ENCODE measurements around the gene DNAH14.
"Not testable (repeated sequence)": the region's sequence is repeated elsewhere in the genome, so short reads cannot be mapped to it uniquely, and the experiment has no call there.

DNAH14 gene

DNA sequence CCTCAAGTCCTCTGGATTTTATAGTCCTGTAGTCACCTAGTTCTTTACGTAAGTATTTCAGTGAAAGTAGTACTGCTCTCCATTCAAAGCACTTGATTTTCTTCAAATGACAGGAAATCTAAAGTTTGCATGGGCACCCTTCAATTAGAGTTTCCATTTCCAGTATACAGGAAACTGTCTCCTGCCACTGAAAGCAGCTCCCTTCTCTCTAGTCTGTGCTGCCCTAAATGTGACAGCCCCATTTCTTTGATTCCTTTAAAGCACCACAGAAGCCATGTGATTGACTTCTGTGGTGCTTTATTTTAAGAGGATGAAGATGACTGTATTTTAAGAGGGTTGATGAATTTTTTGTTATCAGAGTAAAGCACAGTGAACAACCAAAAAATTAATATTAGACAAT, 226.1 kb downstream of the DNAH14 start:
- DNase-seq (ENCODE audit: low read depth), result no peak

DNA sequence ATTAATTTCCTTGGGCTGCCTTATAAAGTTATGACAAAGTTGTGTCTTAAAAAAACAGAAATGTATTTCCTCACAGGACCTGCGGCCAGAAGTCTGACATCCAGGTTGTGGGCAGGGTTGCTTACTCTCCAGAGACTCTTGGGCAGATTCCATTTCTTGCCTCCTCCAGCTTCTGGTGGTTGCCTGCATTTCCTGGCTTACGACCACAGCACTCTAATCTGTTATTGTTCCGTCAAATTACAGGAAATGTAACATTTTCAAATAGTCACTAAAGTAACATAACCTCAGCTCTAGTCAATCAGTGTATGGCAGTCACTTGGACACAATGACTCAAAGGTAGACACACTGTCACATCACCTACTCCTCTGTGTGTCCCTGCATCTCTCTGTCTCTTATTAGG, 226.8 kb downstream of the DNAH14 start:
- DNase-seq (ENCODE audit: low read depth), result no peak

DNA sequence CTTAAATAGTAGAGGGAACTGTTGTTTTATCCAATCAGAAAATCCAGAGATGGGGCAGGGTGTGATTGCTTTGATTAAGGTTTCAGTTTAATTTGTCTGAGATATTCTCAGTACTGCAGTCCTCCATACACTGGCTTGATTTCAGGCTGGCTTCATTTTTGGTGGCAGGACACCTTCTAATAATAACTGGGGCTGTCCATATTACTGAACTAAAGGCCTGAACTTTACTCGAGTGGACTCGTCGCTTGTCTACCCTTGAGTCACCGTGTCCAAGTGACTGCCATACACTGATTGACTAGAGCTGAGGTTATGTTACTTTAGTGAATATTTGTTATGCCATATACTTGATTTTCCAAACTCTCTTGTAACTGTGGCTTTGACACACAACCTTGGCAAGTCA, 228.8 kb downstream of the DNAH14 start:
- no peak for DNase-seq (ENCODE audit: low read depth)

DNA sequence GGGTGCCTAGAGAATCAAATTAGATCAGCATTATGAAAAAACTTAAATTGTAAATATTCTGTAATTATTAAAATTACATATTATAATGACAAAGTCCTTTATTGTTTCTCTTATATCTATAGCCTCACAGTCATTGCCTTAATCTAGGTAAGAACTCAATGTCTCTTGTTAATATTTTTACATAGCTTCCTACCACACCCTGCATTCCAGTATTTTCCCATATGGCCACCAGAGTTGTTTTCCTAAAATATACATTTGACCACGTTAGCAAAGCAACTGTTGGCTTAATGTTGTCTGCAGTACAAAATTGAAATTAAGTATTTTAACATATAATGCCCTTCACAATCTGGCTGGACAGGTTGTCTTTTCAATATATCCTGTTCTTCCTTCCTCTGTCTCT, 230.3 kb downstream of the DNAH14 start:
- DNase-seq (ENCODE audit: low read depth), result no peak

DNA sequence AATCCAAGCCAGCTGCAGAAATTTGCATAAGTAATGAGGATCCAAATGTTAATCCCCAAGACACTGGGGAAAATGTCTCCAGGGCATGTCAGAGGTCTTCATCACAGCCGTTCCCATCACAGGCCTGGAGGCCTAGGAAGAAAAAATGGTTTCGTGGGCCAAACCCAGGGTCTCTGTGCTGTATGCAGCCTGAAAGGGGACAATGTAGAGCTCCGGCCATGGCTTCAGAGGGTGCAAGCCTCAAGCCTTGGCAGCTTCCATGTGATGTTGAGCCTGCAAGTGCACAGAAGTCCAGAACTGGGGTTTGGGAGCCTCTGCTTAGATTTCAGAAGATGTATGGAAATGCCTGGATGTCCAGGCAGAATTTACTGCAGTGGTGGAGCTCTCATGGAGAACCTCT, 247.9 kb downstream of the DNAH14 start:
- DNase-seq (ENCODE audit: low read depth), result not testable (repeated sequence)

DNA sequence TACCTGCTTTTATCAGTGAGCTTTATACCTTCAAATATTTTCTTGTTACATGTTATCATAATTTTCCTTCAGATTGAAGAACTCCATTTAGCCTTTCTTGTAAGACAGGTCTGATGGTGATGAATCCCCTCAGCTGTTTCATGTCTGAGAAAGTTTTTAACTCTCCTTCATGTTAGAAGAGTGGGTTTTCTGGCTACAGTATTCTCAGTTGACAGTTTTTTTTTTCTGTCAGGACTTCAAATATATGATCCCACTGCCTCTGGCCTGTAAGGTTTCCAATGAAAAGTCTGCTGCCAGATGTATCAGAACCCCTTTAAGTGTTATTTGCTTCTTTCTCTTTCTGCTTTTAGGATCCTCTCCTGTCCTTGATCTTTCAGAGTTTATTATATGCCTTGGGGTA, 250.2 kb downstream of the DNAH14 start:
- no peak for DNase-seq (ENCODE audit: low read depth)

DNA sequence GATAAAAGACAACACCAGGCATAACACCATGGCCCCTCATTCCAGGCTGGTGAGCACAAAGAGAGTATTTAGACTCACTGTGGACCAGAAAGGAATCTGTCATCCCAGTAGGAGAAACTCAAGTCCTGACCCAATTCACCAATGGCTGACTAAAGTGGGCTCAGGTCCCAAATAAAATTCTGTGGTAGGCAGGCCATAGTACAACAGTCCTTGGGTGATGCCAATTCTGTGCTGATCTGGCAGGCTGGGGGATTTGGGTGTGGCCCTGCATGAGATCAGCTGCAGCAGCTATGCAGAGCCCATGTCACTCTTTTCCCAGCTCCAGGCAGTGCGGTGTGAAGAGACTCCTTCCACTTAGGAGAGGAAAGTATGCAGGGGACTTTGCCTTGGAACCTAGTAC, 253.2 kb downstream of the DNAH14 start:
- DNase-seq (ENCODE audit: low read depth), result no peak

DNA sequence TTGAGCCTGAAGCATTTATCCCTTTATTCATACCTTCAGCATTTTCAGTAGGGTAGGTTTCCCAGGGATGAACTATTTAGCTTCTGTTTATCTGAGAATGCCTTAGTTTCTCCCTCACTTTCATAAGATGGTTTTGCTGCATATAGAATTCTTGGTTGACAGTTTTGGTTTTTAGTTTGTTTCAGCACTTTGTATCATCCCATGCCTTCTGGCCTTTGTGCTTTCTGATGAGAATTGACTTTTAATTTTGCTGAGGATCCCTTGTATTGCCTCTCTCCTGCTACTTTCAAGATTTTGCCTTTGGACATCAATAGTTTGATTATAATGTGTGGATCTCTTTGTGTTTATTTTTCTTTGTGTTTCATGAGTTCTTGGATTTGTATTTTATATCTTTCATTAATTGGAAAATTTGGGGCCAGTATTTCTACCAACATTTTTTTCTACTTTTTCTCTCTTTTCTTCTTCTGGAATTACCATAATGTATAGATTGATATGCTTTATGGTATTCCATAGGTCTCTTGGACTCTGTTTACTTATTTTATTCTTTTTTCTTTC, 261.8 kb downstream of the DNAH14 start:
- DNase-seq (ENCODE audit: low read depth), result no peak

DNA sequence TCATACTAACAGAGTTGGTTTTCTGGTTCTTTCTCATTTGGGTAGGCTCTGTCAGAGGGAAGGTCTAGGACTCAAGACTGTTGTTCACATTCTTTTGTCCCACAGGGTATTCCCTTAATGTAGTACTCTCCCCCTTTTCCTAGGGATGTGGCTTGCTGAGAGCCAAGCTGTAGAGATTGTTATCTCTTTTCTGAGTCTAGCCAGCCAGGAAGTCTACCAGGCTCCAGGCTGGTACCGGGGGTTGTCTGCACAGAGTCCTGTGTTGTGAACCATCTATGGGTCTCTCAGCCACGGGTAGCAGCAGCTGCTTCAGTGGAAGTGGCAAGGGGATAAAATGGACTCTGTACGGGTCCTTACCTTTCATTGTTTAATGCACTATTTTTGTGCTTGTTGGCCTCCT, 272.0 kb downstream of the DNAH14 start:
- no peak for DNase-seq (ENCODE audit: low read depth)

DNA sequence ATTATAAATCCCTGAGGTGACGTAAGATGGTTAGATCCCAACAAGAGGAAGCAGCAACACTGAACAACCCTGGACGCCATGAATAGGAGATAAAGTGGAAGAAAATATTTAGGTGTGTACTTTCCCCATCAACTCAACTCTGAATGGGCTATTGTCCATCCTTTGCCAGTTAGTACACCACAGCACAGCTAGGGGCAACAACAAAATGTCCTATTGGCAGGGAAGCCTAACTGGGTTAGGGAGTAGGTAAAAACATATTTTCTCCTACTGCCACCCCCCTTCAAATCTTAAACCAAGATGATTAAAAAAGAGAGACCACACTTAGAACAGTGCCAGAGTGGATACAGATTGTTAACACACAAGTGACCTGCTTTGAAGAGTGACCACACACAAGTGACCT, 278.3 kb downstream of the DNAH14 start:
- DNase-seq (ENCODE audit: low read depth), result no peak

DNA sequence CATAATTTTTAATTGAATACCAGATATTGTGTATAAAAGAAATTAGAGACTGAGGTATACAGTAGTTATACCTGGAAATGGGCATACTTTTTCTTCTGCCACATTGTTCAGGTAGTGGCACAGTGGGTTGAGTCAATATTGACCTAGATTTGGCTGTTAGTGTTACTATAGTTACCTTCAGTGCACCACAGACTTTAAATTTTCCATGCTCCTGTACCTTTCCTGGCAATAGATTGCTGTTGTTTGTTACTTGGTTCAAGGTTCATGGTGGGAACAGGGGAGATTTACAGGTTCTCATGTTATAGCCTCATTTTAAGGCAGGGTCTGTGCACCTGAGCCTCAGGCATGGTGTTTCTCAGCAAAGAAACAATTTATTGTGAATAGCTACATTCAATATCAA, 279.7 kb downstream of the DNAH14 start:
- no peak for DNase-seq (ENCODE audit: low read depth)

DNA sequence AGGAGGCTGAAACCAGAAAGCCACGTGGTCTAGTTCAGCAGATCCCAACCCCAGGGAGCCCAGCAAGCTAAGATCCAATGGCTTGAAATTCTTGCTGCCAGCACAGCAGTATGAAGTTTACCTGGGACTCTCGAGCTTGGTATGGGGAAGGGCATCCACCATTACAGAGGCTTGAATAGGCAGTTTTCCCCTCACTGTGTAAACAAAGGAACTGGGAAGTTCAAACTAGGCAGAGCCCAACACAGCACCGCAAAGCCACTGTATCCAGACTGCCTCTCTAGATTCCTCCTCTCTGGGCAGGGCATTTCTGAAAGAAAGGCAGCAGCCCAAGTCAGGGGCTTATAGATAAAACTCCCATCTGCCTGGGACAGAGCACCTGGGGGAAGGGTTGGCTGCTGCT, 280.7 kb downstream of the DNAH14 start:
- not testable (repeated sequence) for DNase-seq (ENCODE audit: low read depth)

DNA sequence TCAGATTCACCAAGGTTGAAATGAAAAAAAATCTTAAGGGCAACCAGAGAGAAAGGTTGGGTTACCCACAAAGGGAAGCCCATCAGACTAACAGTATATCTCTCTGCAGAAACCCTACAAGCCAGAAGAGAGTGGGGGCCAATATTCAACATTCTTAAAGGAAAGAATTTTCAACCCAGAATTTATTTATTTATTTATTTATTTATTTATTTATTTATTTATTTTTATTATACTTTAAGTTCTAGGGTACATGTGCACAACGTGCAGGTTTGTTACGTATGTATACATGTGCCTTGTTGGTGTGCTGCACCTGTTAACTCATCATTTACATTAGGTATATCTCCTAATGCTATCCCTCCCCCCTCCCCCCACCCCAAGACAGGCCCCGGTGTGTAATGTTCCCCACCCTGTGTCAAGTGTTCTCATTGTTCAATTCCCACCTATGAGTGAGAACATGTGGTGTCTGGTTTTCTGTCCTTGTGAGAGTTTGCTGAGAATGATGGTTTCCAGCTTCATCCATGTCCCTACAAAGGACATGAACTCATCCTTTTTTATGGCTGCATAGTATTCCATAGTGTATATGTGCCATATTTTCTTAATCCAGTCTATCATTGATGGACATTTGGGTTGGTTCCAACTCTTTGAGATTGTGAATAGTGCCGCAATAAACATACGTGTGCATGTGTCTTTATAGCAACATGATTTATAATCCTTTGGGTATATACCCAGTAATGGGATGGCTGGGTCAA, 282.4 kb downstream of the DNAH14 start:
- DNase-seq (ENCODE audit: low read depth), result not testable (repeated sequence)

DNA sequence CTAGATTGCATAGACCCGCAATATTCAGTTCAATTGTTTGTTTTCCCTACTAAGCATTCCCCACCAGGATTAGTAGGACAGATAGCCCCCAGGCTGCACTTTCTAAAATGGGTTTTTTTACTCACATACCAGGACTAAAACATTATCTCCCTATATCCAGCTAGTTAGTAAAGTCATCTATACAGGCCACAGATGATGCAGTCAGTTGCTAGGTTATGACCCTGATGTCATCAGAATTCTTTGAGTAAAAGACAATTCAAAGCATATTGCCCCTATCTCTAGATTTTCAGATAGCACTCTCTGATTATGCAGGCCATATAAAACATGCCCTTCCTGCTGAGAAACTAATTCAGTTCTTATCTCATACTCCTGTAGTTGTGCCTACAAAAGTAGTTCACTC, 294.8 kb downstream of the DNAH14 start:
- no peak for DNase-seq (ENCODE audit: low read depth)

DNA sequence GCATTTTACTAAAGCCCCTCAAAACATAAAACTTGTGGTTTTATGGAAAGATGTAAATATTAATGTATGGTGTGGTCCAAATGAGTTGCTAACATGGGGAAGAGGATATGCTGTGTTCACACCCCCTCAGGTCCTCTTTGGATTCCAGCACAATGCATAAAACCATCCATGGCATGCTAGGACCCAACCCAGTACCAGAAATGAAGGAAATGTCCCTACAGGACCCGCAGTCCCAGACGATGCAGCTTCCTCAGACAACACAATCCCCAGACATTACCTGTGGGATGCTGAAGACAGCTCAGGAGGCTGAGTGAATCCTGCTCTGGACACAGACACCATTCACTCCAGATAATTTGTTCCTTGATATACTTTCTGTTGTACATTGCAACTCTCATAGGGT, 296.2 kb downstream of the DNAH14 start:
- DNase-seq (ENCODE audit: low read depth), result no peak

DNA sequence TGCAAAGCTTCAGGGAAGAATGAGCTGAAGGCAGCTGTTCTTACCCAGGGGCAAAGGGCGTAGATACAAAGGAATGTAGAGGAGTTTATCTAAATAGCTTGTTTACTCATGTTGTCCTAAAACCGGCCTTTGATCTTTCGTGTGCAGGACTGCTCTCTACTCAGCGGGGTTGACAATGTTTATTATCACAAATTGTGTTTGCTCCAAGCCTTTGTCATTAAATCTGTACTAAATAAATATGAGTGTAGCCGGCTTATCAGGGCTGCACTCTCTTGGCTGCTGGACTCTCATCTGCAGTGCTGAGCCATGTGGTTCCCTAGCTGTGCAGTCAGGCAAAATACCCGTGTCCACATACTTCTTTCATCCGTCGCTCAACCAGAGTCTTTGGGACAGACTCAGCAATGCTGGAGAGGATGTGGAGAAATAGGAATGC, 299.4 kb downstream of the DNAH14 start:
- DNase-seq (ENCODE audit: low read depth), result no peak

DNA sequence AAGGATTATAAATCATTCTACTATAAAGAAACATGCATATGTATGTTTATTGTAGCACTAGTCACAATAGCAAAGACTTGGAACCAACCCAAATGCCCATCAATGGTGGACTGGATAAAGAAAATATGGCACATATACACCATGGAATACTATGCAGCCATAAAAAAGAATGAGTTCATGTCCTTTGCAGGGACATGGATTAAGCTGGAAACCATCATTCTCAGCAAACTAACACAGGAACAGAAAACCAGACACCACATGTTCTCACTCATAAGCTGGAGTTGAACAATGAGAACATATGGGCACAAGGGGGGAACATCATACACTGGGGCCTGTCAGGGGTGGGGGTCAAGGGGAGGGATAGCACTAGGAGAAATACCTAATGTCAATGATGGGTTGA, 300.0 kb downstream of the DNAH14 start:
- not testable (repeated sequence) for DNase-seq (ENCODE audit: low read depth)

DNA sequence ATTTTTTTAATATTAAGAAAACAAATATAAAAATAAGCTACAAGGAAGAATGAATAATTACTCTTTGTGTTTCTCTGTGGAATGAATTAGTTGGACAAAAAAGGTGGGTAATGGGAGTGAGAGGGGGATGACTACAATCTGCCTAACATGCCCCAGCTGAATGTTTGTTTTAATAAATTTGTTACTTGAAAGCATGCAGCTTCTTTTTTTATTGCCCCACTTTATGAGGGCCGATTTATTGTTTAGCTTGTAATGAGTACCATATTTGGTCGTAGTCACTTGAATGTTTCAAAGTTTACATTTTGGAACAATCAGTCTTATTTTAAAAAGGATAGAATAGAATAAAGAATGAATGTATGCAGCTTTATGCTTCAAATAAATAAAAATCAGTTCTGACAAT, 301.0 kb downstream of the DNAH14 start:
- DNase-seq (ENCODE audit: low read depth), result no peak

DNA sequence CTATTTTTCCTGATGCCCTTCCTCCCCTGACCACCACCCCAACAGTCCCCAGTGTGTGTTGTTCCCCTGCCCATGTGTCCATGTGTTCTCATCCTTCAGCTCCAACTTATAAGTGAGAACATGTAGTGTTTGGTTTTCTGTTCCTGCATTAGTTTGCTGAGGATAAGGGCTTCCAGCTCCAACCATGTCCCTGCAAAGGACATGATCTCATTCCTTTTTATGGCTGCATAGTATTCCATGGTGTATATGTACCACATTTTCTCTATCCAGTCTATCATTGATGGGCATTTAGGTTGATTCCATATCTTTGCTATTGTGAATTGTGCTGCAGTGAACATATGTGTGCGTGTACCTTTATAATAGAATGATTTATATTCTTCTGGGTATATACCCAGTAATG, 303.5 kb downstream of the DNAH14 start:
- not testable (repeated sequence) for DNase-seq (ENCODE audit: low read depth)

DNA sequence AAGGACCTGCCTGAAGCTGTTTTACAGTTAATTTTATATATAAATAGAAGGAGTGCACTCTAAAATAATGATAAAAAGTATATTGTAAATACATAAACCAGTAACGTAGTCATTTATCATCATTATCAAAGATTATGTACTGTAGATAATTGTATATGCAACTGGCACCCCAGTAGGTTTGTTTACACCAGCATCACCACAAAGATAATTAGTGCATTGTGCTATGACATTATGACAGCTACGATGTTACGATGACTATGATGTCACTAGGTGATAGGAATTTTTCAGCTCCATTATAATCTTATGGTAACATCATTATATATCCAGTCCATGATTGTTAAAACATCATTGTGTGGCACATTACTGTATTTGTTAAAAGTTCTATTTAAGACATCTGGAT, 313.1 kb downstream of the DNAH14 start:
- no peak for DNase-seq (ENCODE audit: low read depth)

DNA sequence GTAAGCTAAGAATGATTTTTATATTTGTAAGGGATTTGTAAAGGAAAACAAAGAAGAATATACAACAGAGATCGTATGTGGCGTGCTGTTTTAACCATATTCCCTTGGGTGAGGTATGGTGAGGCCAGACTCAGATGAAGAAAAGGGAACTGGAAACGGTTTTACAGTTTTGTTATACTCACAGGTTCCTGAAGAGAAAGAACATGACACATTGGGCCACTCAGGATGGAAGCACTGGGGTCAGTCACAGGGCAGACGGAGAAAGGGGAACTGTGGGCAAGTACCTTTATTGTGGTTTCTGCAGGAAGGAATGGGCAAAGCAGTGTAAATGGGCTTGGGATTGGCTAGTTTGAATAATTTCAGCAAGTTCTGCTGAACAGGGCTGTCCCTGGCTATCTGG, 321.0 kb downstream of the DNAH14 start:
- no peak for DNase-seq (ENCODE audit: low read depth)

DNA sequence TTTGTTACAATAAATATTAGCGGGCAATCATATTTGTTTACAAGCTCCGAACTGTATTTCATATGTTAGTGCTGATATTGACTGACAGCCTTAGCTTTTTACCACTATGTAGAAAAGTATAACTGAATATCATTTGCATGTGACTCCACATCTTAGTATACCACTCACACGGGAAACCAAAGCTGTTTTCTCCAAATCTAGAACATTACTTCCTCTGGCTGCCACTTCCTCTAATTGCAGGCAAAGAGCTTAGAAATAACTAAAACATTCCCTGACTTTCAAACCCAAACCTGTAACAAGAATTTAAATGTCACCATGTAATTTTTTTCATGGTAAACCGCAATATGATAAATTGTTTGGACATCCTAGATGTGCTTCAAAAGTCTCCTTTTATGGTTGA, 323.7 kb downstream of the DNAH14 start:
- DNase-seq (ENCODE audit: low read depth), result no peak

DNA sequence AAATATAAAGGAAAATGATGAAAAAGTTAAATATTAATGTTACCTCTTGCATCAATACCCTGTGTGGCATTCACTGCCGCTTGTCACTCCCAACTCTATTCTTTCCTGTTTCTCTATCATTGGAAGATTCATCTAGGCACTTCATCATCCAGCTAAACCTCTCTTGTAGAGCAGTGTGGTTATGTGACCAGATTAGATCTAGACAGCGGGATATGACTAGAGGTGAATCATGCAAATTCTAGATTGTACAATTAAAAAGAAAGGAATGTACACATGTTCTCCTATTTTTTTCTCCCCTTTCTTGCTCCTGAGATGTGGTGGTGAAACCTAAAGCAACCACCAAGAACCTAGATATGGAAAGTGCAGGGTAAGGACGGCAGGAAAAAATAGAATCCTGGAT, 324.3 kb downstream of the DNAH14 start:
- no peak for DNase-seq (ENCODE audit: low read depth)

DNA sequence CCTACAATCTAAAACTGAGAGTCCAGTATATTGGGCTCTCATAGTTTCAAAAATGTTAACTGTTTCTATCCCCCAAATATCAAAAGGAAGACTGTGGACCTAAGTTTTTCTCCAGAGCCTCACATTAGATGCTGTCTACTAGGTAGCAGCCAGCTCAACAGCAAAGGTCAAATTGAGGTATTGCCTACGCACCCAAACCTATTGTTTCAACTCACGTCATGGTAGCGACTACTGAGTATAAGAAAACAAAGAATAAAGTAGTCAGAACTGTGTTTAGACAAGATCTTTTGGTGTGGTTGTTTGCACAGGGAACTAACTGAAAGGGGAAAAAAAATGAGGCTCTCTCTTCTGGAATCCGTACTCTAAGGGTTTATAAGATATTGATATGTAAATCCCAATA, 325.2 kb downstream of the DNAH14 start:
- no peak for DNase-seq (ENCODE audit: low read depth)
